T47D (cell line): ENCODE measurements around the gene MYH7B.

ENCODE experiments used
- DNase-seq, 2 experiments: peaks; one replicate each; pipeline versions ENCODE4 v3.0.0 to v3.0.0-alpha.2; 2011 to 2012; ENCODE audit warnings: low read depth in 1 of 2, low spot score in 1 of 2
- JUND ChIP-seq: IDR thresholded peaks from 2 replicates; pipeline ENCODE4 v1.6.1; 2012; ENCODE audit warnings: low read depth
- in situ Hi-C: cut with HindIII; loops from 2 replicates; pipeline ENCODE4 v1.10.0; 2016; ENCODE audit warnings: low sequenced_read_pairs, low pct_unique_long_range_greater_than_20kb

Gene MYH7B

GRCh38 chr20:35000922-35001595 is 45.4 kb downstream of the MYH7B start:
- in situ Hi-C loops: no loop called here
- TF ChIP-seq JUND: no peak
- no peak for DNase-seq

DNA sequence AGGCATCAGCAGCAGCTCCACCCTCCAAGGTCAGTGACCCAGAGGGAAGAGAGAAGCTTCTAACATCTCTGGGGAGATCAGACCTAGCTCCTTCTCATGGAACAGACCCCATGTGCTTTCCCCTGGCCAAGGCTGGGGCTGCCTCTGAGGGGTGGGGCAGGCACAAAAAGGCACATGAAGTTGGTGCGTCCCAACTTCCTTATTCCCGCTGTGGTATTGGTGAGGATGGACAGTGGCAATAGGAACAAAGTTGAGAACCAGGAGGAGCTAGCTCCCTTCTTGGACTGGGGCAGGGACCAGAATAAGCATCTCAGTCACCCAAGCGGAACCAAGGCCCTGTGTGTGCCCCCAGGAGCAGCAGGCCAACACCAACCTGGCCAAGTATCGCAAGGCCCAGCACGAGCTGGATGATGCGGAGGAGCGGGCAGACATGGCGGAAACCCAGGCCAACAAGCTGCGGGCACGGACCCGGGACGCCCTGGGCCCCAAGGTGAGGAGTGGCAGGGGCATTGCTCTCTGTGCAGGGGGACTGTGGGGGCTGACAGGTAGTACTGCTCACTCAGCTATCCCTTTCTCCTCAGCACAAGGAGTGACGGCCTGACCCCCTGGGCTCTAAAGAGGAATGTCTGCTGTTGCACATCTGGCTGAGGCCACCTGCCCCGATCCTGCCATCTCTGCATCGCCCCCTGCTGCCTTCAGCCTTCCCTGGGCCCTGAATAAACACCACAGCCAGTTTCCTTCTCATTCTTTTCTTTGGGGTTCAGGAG is 46.1 kb downstream of the MYH7B start:
- in situ Hi-C loops: no loop called here
- no peak for TF ChIP-seq JUND
- DNase-seq: no peak

- DNase-seq: no peak
- TF ChIP-seq JUND: no peak
- in situ Hi-C loops: no loop called here
Observed at GRCh38 chr20:35002426-35003210, 47.0 kb downstream of the MYH7B start.

DNA sequence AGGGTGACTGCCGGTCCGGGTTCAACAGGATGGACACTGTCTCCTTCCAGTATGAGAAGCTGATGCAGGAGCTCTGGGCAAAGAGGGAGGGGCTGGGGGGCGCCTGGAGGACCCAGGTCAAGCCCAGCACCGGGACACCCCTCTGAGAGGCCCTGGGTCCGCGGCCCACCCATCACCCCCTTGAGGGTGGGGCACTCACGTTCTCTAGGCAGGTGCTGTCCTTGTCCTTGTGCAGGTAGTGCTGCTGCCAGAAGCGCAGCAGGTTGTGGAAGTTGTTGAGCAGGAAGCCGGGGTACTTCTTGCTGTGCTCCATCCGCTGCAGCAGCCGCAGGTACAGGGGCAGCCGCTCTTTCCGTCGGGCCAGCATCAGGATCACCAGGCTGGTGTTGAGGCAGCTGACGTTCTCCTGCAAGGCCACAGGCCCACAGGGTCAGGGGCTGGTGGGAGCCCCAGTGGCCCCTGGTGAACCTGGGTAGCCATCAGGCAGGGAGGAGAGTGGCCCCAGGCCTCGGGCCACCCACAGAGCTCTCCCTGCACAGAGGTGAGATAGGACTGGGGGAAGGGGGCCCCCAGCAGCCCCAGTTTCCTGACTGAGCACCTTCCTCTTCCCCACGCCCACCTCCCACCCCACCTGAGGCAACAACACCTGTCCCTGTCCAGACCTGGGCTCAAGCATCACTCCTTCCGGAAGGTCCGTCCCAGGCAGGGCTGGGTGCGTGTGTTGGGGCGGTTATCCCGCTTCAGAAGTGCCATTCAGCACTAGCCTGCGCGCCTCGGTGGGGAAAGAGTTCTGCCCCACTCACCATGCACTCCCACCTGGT is 47.8 kb downstream of the MYH7B start:
- no peak for DNase-seq
- in situ Hi-C loops: no loop called here
- no peak for TF ChIP-seq JUND

- in situ Hi-C loops: no loop called here
- no peak for TF ChIP-seq JUND
- DNase-seq: no peak
Observed at GRCh38 chr20:35004051-35004725, 48.5 kb downstream of the MYH7B start.

GRCh38 chr20:35004749-35005462 is 49.2 kb downstream of the MYH7B start:
- in situ Hi-C loops: no loop called here

More at GRCh38 chr20:35004749-35005462, 49.2 kb downstream of the MYH7B start:
- TF ChIP-seq JUND: no peak
- no peak for DNase-seq
